C4-2B (cell line): ENCODE data around the gene NAV2.
A peak's percentile ranks its signal among the peaks of the same experiment; 100 is the strongest.
"Not testable (repeated sequence)": the region's sequence is repeated elsewhere in the genome, so short reads cannot be mapped to it uniquely, and the experiment has no call there.

Source experiments
- H3K27ac ChIP-seq: fragments of 450-650 bp; 2 replicates; pipeline ENCODE4 v1.5.1; 2017
- CTCF ChIP-seq: fragments of 450-650 bp; conservative IDR thresholded peaks from 2 replicates; pipeline ENCODE4 v1.5.1; 2017; ENCODE audit warnings: mild to moderate bottlenecking
- ZFX ChIP-seq: fragments of 450-650 bp; IDR thresholded peaks from 2 replicates; pipeline ENCODE4 v1.6.1; 2017

NAV2 gene

GRCh38 chr11:20120134-20120925 is 407.7 kb downstream of the NAV2 start:
- H3K27ac ChIP-seq, result no peak overlapping the region
- no peak for TF ChIP-seq ZFX
- TF ChIP-seq CTCF, result no peak

GRCh38 chr11:20122131-20122530 is 409.5 kb downstream of the NAV2 start:
- TF ChIP-seq ZFX, result no peak
- TF ChIP-seq CTCF, result no peak
- H3K27ac ChIP-seq, result no peak overlapping the region

DNA sequence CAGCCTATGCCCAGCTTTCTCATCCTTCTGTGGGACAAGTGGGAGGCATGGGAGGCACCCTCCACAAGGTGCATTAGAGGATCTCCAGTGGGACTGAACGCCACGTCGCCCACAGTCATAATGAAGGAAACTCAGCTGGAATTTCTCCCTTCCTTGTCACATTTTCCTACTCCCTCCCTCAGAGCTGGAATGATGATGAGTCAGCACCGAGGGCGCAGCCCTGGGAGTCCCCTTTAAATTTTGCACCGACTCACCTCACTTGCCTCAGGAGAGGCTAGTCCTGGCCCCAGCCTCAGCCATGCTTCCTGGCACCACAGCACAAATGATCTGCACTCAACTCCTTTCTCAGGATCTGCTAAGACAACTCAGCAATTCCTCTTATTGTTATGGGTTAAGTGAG is 413.3 kb downstream of the NAV2 start:
- TF ChIP-seq ZFX (no peak), CTCF (no peak)
- H3K27ac ChIP-seq, result no peak overlapping the region

DNA sequence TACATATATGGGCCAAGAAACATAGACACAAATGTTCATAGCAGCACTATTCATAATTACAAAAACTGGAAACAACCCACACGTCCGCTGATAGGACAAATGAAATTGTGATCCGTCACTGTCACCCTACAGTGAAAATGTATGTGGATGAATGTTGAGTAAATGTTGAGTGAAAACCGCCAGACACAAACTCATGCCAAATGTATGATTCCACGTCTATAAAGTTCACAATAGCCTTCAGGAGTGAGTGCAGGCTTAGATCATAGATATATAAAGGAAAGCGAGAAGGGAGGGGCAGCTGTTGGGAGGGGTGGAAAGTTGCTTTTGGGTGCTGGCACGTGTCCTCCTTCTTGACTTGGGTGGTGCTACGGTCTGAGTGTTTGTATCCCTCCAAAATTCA is 414.1 kb downstream of the NAV2 start:
- H3K27ac ChIP-seq, result no peak overlapping the region
- TF ChIP-seq CTCF (no peak), ZFX (no peak)

DNA sequence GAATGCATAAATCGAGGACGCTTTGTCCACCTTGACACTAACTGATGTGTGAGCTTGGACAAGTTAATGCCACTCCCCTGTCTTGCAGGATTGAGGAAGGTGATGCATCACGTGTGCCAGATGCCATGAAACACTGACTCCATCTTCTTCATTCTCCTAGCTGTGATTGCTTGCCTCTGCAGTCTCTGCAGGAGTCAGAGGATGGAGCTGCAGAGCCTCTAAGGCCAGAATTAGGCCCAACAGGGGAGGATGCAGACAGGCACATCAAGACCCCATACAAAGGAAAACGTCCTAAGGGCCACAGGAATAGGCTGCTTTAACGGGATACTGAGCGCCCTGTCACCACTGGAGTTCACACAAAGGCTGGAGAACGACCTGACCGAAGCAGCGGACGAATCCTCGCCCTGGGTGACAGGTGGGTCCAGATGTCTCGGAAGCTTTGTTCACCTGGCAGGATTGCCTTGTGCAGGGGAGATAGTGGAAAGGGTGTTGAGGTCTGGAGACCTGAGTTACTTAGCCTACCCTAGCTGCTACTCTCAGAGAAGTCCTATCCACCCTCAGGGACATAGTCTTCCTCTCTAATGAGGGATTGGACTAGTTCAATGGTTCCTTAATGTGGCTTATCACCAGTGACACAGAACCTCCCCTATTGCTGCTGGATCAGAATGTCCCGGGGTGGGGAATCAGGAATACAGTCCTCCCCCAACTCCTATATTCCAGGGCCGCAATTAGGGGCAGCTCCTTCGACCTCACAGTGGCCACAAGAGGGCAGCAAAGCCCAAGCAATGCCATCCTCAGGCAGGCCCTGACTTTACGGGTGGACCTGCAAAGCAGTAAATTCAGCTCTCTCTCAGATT is 415.3 kb downstream of the NAV2 start:
- peak; percentile 90 for TF ChIP-seq CTCF
- TF ChIP-seq ZFX, result no peak
- H3K27ac ChIP-seq, result no peak overlapping the region

DNA sequence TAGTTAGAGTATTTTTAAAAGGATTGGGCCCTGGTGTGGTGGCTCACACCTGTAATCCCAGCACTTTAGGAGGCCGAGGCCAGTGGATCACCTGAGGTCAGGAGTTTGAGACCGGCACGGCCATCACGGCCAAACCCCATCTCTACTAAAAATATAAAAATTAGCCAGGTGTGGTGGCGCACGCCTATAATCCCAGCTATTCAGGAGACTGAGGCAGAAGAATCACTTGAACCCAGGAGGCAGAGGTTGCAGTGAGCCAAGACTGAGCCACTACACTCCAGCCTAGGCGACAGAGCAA is 415.8 kb downstream of the NAV2 start:
- H3K27ac ChIP-seq, result not testable (repeated sequence)
- peak; percentile 39 for TF ChIP-seq CTCF

GRCh38 chr11:20129665-20130064 is 417.0 kb downstream of the NAV2 start:
- H3K27ac ChIP-seq, result no peak overlapping the region

More at GRCh38 chr11:20129665-20130064, 417.0 kb downstream of the NAV2 start:
- TF ChIP-seq CTCF (no peak), ZFX (no peak)
